ENCODE results near the gene LUZP1. TPM values are rescaled to one million over a fixed set of nuclear protein-coding genes. Genes with fewer than 3 reads are reported as not detected.

Gene LUZP1
- total and polyA plus RNA-seq, 2 donors (not counting 1 experiment from before 2014, with no cell fraction given) = 18.8 to 27.2 TPM

DNA sequence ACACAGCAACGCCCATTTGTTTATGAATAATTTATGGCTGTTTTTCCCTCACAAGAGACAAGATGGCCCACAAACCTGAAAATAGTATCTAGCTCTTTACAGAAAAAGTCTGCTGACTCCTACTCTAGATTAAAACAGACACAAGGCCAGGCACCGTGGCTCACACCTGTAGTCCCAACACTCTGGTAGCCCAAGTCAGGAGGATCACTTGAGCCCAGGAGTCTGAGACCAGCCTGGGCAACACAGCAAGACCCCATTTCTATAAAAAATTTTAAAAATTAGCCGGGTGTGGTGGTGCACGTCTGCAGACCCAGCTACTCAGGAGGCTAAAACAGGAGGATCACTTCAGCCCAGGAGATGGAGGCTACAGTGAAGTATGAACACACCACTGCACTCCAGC lies 34.6 kb downstream of the LUZP1 start:
- H3K4me2 ChIP-seq (ENCODE audit: extremely low read depth, insufficient read depth, low read length) = no peak overlapping the region
- peaks cover 28% of the 10 kb centered on the region for H3K79me2 ChIP-seq (ENCODE audit: control insufficient read depth, insufficient read depth, low read length)
- H2AFZ ChIP-seq (ENCODE audit: low read length) = no peak overlapping the region
- no peak overlapping the region for H3K9ac ChIP-seq (ENCODE audit: insufficient read depth, low read length)
- H3K27ac ChIP-seq (ENCODE audit: insufficient read depth, low read length) = no peak overlapping the region
- TF ChIP-seq, protein P1, sequence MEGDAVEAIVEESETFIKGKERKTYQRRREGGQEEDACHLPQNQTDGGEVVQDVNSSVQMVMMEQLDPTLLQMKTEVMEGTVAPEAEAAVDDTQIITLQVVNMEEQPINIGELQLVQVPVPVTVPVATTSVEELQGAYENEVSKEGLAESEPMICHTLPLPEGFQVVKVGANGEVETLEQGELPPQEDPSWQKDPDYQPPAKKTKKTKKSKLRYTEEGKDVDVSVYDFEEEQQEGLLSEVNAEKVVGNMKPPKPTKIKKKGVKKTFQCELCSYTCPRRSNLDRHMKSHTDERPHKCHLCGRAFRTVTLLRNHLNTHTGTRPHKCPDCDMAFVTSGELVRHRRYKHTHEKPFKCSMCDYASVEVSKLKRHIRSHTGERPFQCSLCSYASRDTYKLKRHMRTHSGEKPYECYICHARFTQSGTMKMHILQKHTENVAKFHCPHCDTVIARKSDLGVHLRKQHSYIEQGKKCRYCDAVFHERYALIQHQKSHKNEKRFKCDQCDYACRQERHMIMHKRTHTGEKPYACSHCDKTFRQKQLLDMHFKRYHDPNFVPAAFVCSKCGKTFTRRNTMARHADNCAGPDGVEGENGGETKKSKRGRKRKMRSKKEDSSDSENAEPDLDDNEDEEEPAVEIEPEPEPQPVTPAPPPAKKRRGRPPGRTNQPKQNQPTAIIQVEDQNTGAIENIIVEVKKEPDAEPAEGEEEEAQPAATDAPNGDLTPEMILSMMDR (conservative IDR thresholded peaks at IDR 0.05 in 1 of 2, IDR thresholded peaks at IDR 0.05 in 1 of 2; ENCODE audit: low read depth in 1 of 2, low read length in 2 of 2) = no peak
- TF ChIP-seq EZH2 (IDR thresholded peaks at IDR 0.05; ENCODE audit: low read length, missing control alignments) = no peak
- H4K20me1 ChIP-seq (ENCODE audit: control insufficient read depth, extremely low read depth, insufficient read depth, low read length) = no peaks in the 10 kb centered on the region
- no peaks in the 10 kb centered on the region for H3K9me3 ChIP-seq (ENCODE audit: control insufficient read depth, insufficient read depth, low read depth, low read length)
- H3K27me3 ChIP-seq (ENCODE audit: control insufficient read depth, insufficient read depth, low read length) = no peaks in the 10 kb centered on the region
- no peak overlapping the region for H3K4me3 ChIP-seq (replicated peaks in 1 of 4; ENCODE audit: control extremely low read depth in 1 of 4, insufficient read depth in 1 of 4, low read depth in 3 of 4, low read length in 4 of 4)
- no peaks in the 10 kb centered on the region for H3K36me3 ChIP-seq (ENCODE audit: control insufficient read depth, insufficient read depth, low read length)
- peaks cover 4% of the 10 kb centered on the region for H3K4me1 ChIP-seq (ENCODE audit: control insufficient read depth, extremely low read depth, insufficient read depth, low read length)
- no peak for DNase-seq (ENCODE audit: low read depth in 2 of 2)

GRCh38 chr1:23133587-23133986 lies 35.1 kb downstream of the LUZP1 start:
- Histone ChIP-seq H3K9me3 (ENCODE audit: control insufficient read depth, insufficient read depth, low read depth, low read length) (no peaks in the 10 kb centered on the region), H3K4me3 (replicated peaks in 1 of 4; ENCODE audit: control extremely low read depth in 1 of 4, insufficient read depth in 1 of 4, low read depth in 3 of 4, low read length in 4 of 4) (no peak overlapping the region), H3K79me2 (ENCODE audit: control insufficient read depth, insufficient read depth, low read length) (peaks cover 27% of the 10 kb centered on the region), H3K4me2 (ENCODE audit: extremely low read depth, insufficient read depth, low read length) (no peak overlapping the region), H3K36me3 (ENCODE audit: control insufficient read depth, insufficient read depth, low read length) (no peaks in the 10 kb centered on the region), H3K27me3 (ENCODE audit: control insufficient read depth, insufficient read depth, low read length) (no peaks in the 10 kb centered on the region), H2AFZ (ENCODE audit: low read length) (no peak overlapping the region), H3K27ac (ENCODE audit: insufficient read depth, low read length) (no peak overlapping the region), H3K4me1 (ENCODE audit: control insufficient read depth, extremely low read depth, insufficient read depth, low read length) (peaks cover 4% of the 10 kb centered on the region), H3K9ac (ENCODE audit: insufficient read depth, low read length) (no peak overlapping the region), H4K20me1 (ENCODE audit: control insufficient read depth, extremely low read depth, insufficient read depth, low read length) (no peaks in the 10 kb centered on the region)
- TF ChIP-seq EZH2 (IDR thresholded peaks at IDR 0.05; ENCODE audit: low read length, missing control alignments) = no peak
- TF ChIP-seq, protein P1 (conservative IDR thresholded peaks at IDR 0.05 in 1 of 2, IDR thresholded peaks at IDR 0.05 in 1 of 2; ENCODE audit: low read depth in 1 of 2, low read length in 2 of 2) = no peak
- no peak for DNase-seq (ENCODE audit: low read depth in 2 of 2)

DNA sequence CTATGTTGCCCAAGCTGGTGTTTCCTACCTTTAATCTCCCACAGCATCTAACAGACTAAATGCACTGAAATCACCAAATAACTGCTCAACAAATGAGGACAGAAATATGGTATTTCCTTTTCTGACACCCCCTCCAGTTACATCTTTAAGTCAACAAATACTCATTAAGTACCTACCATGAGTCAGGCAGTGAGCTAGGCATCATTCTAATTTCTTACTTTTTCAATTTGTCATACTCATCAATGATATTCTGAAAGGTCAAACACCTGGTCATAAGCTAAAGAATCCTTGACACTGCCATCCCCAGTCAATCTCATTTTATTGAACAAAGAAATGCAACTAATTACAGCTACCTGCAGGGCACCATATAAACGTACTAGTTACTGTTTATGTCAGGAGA lies 36.6 kb downstream of the LUZP1 start:
- Histone ChIP-seq H3K36me3 (ENCODE audit: control insufficient read depth, insufficient read depth, low read length) (no peaks in the 10 kb centered on the region), H3K4me2 (ENCODE audit: extremely low read depth, insufficient read depth, low read length) (no peak overlapping the region), H3K4me3 (replicated peaks in 1 of 4; ENCODE audit: control extremely low read depth in 1 of 4, insufficient read depth in 1 of 4, low read depth in 3 of 4, low read length in 4 of 4) (no peak overlapping the region), H3K27me3 (ENCODE audit: control insufficient read depth, insufficient read depth, low read length) (no peaks in the 10 kb centered on the region), H3K9me3 (ENCODE audit: control insufficient read depth, insufficient read depth, low read depth, low read length) (no peaks in the 10 kb centered on the region), H3K27ac (ENCODE audit: insufficient read depth, low read length) (no peak overlapping the region), H3K9ac (ENCODE audit: insufficient read depth, low read length) (no peak overlapping the region), H3K4me1 (ENCODE audit: control insufficient read depth, extremely low read depth, insufficient read depth, low read length) (peaks cover 4% of the 10 kb centered on the region), H2AFZ (ENCODE audit: low read length) (no peak overlapping the region), H4K20me1 (ENCODE audit: control insufficient read depth, extremely low read depth, insufficient read depth, low read length) (no peaks in the 10 kb centered on the region), H3K79me2 (ENCODE audit: control insufficient read depth, insufficient read depth, low read length) (peaks cover 29% of the 10 kb centered on the region)
- TF ChIP-seq, protein P1 (conservative IDR thresholded peaks at IDR 0.05 in 1 of 2, IDR thresholded peaks at IDR 0.05 in 1 of 2; ENCODE audit: low read depth in 1 of 2, low read length in 2 of 2) = no peak
- no peak for TF ChIP-seq EZH2 (IDR thresholded peaks at IDR 0.05; ENCODE audit: low read length, missing control alignments)
- peak in 1 of 2 donors; percentile 32 for DNase-seq (ENCODE audit: low read depth in 2 of 2)

Measured in fibroblast of lung (primary cell).